GM18520 (cell line): Measurements from ENCODE around the gene KSR1.
"Not testable (repeated sequence)": the region's sequence is repeated elsewhere in the genome, so short reads cannot be mapped to it uniquely, and the experiment has no call there.

Experiments
- ATAC-seq: cut with Tn5 transposase; IDR thresholded peaks from one replicate; pipeline ENCODE4 v1.9.1; 2021; ENCODE audit not compliant: unreplicated experiment

KSR1 gene

GRCh38 chr17:27671591-27671910, 215.3 kb downstream of the KSR1 start:
- no peak for ATAC-seq

- not testable (repeated sequence) for ATAC-seq
Measured at GRCh38 chr17:27671977-27672480, 215.8 kb downstream of the KSR1 start.

GRCh38 chr17:27674335-27674734, 218.1 kb downstream of the KSR1 start:
- no peak for ATAC-seq
